GM19025 (cell line): ENCODE results near the gene C9orf50.
A peak's percentile ranks its signal among the peaks of the same experiment; 100 is the strongest.

Experiments
- ATAC-seq: cut with Tn5 transposase; IDR thresholded peaks from one replicate; pipeline ENCODE4 v1.9.1; 2021; ENCODE audit warnings: mild to moderate bottlenecking, low read depth, moderate library complexity; ENCODE audit not compliant: unreplicated experiment

The C9orf50 gene

GRCh38 chr9:129632460-129632859 lies 11.6 kb upstream of the C9orf50 start:
- ATAC-seq, result no peak

DNA sequence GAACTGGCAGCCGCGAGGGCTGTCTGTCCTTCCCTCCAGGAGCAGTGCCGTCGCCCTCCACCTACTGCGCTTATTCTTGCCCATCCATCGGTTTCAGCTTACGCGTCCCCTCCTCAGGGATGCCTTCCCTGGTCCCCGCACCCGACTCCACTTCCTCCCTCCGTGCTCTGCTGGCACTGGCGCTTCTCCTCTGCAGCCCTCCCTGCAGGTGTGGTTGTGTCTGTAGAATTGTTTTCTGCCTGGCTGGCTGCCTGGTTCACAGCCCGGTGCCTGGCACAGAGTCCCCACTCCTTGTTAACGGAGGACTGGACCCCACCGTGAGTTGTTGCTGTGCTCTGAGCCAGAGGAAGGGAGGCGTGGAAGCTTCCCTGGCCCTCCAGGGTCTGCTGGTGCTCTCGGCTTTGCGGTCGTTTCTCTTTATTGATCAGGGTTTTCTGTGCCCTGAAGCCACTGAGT lies 10.8 kb upstream of the C9orf50 start:
- ATAC-seq, result no peak

DNA sequence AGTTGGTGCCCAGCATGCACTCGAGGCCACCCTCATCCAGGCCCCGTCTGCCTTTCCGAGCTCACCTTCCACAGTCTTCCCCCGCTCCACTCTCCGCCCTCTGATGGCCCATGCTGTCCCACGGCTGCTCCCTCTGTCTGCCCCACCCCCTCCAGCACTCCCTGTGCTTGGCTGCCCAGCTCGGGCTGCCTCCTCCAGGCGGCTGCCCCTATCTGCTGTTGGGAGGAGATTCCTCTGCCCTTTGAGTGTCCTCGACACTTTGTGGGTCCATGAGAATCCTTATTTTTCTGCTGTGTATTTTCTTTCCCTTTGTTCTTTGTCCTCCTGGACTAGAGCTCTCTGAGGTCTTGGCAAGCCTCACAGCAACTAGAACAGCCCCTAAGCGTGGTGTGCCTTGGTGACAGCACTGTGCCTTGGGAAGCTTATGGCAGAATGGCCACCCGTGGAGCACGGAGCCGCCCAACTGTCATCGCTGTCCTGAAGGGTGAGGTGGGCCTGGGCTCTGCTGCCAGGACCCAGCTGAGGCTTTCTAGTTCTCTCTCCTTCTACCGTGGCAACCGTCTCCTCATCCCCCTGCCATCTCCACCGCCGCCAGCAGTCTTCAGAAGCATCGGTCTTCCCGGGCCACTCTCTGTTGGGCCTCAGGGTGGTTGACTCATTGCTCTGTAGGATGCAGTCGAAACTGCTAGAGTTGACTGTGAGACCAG lies 10.2 kb upstream of the C9orf50 start:
- ATAC-seq, result no peak

- ATAC-seq, result no peak
These were observed 8.4 kb upstream of the C9orf50 start for GRCh38 chr9:129629251-129629820.

GRCh38 chr9:129628709-129629108 lies 7.8 kb upstream of the C9orf50 start:
- ATAC-seq, result no peak

- ATAC-seq, result no peak
These were observed 6.9 kb upstream of the C9orf50 start for GRCh38 chr9:129627556-129628440.

- peak; percentile 17 for ATAC-seq
These were observed 5.9 kb upstream of the C9orf50 start for GRCh38 chr9:129626625-129627284.

DNA sequence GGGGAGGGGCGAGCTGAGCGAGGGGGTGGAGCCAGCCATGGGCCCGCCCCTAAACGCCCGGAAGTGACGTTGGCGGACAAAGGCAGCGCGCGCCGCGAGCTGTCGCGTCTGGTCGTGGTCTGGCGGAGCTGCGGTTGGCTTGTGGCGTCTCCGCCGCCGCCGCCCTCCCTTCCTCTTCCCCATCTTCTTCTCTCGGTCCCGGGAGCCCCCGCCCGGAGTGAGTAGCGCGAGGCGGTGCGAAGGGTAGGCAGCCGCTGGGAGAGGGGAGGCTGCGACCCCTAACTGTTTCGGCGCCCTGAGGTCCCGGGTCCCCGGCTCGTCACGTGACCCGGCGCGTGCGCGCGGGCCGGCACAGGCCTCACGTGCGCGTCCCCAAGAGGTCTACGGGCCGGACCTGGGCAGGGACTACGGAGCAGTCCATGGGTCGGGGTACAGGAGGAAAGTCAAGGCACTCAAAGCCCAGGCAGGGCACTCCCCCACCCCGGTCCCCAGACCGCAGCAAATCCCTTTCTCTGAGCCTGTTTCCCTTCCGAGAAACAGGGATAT lies 5.3 kb upstream of the C9orf50 start, which contains the start of gene NTMT1:
TSS of gene NTMT1 (plus strand) at position 85 of the 546 bp plus-strand sequence. CDS start 6,541 bp downstream, outside the sequence.
- ATAC-seq, result peak; percentile 71

DNA sequence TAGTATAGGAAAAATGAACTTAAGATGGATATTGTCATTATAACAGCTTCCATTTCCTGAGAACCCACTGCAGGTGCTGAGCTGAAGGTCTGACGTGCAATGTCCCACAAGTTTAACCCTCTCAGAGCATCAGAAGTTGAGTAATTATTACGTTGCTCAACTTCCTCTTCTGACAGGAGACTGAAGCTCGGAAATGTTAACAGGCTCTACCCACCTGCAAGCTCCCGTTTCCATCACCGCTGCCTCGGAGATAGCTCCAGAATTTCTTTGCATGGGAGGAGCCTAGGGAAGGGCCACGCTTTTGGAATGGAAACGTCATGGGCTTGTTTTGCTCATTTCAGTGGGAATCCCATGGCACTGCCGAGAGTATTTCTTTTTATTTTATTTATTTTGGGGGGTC lies 4.0 kb upstream of the C9orf50 start:
- no peak for ATAC-seq

- no peak for ATAC-seq
These were observed 3.4 kb upstream of the C9orf50 start for GRCh38 chr9:129624168-129624759.

- ATAC-seq, result no peak
These were observed 2.4 kb upstream of the C9orf50 start for GRCh38 chr9:129623331-129623730.

- ATAC-seq, result no peak
These were observed 873 bp downstream of the C9orf50 start for GRCh38 chr9:129619787-129620668.

DNA sequence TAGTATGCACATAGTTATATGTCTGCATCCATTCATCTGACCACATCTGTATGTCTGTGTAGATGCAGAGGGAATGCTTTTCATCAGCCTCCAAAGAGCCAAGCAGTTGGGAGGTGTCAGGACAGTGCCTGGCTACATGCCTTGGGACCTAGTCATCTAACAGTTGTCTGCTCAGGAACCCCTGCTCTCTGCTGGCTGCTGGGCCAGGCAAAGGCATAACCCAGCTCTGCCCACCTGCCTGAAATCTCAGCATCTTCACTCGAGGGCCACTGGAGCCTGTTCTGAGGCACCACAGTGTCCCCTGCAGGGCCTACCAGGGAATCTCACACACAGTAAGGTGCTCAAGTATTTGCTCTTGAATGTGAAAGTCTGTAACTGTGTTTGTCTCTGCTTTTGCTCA lies 3.7 kb downstream of the C9orf50 start:
- no peak for ATAC-seq

DNA sequence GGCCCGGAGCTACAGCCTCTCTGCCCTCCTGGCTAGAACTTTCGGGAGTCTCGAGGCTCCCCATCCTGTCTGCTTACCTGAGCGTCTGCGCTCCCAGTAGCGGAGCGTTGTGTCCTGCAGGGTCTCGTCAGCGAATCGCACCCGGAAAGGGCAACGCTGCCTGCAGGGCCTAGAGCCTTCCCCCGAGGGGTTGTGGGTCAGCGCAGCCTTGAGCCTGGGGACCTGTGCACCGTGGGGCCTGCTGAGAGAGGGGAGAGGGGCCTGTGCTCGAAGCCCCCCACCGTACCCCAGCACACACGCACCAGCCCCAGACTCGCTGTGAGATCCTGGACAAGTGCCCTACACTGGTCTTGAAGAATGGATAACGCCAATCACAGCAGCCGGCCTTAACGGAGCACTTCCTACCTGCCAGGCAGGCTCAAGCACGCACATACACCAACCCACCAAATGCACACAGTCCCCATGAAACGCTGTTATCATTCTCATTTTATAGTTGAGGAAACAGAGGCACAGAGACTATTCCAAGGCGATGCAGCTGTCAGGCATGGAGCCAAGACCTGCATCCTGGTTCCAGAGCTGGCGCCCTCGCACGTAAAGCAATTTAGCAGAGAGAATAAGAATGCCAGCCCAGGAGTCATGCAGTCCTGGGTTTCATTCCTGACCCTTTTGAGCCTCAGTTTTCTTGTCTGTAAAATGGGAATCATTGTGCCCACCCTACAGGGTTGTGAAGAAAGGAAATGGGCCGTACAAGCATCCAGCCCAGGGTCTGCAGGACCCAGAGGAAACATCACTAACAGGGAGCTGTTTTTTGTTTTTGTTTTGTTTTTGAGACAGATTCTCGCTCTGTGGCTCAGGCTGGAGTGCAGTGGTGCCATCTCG lies 5.3 kb downstream of the C9orf50 start:
- no peak for ATAC-seq

GRCh38 chr9:129614932-129615331 lies 6.0 kb downstream of the C9orf50 start:
- no peak for ATAC-seq

DNA sequence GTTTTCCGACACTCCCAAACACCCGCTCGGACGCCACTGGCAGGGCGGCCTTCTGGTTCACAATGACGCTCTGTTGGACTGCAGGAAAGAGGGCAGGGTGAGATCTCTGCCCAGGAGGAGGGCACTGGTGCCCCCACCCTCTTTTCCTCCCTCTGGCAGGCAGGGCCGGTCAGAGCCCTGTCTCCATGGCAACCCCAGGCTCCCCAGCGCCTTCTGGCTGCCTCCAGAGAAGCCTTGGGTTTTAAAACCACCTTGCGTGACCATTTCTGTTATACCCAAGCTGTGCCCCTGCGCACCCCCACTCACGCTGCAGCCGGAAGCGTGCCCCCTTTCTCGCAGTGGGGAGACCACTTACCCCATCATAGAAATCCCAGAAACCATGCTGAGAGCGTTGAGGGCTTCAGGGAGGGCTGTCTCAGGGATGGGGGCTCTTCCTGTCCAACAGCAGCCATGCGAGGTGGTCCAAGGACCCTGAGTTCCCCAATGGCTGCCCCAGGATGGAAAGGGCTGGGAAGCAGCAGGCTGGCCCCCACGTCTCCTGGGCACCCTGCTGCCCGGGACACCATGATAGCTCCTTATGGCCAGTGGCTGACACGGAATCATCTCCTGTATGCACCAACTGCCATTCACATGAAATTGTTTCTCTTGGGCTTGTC lies 7.3 kb downstream of the C9orf50 start:
- no peak for ATAC-seq

GRCh38 chr9:129612815-129613519 lies 7.9 kb downstream of the C9orf50 start:
- no peak for ATAC-seq
